Calu3 (cell line): ENCODE measurements around the gene P2RY6. TPM values are rescaled to one million over a fixed set of nuclear protein-coding genes. Genes with fewer than 3 reads are reported as not detected.
A peak's percentile ranks its signal among the peaks of the same experiment; 100 is the strongest.

Experiments
- BruUV-seq: library from RNA; stranded (reverse); fragments of 400-500 nt; replicated peaks from 2 replicates; lab custom pipeline; 2021; lab: Mats Ljungman, UMichigan
- CTCF ChIA-PET: fragments of 300-600 bp; sonication (Branson Sonifier 250); formaldehyde crosslinking; loops from one replicate; lab custom pipeline; 2022; ENCODE audit warnings: antibody characterized with exemption; lab: Charles Lee
- DNase-seq: peaks from one replicate; pipeline ENCODE4 v3.0.0; 2022
- H3K27ac Mint-ChIP-seq: one replicate; pipeline ENCODE4 v1.8.0; 2022; ENCODE audit warnings: mixed read lengths; ENCODE audit not compliant: unreplicated experiment
- H3K27me3 Mint-ChIP-seq: one replicate; pipeline ENCODE4 v1.8.0; 2022; ENCODE audit warnings: mixed read lengths; ENCODE audit not compliant: unreplicated experiment
- H3K36me3 Mint-ChIP-seq: one replicate; pipeline ENCODE4 v1.8.0; 2022; ENCODE audit warnings: mild to moderate bottlenecking, moderate library complexity, mixed read lengths; ENCODE audit not compliant: insufficient read depth, unreplicated experiment
- H3K4me1 Mint-ChIP-seq: one replicate; pipeline ENCODE4 v1.8.0; 2022; ENCODE audit warnings: mild to moderate bottlenecking, low read depth, mixed read lengths; ENCODE audit not compliant: unreplicated experiment
- H3K4me3 Mint-ChIP-seq: one replicate; pipeline ENCODE4 v1.8.0; 2022; ENCODE audit warnings: mild to moderate bottlenecking, low read depth, moderate library complexity, mixed read lengths; ENCODE audit not compliant: unreplicated experiment
- H3K9me3 Mint-ChIP-seq: one replicate; pipeline ENCODE4 v1.8.0; 2022; ENCODE audit warnings: low read depth, mixed read lengths; ENCODE audit not compliant: unreplicated experiment
- intact Hi-C: fragments of 100-400 bp; cut with micrococcal nuclease; formaldehyde crosslinking; loops from one replicate; pipeline ENCODE4 v1.10.0; 2022; ENCODE audit not compliant: unreplicated experiment
- total RNA-seq: library from RNA; stranded (reverse); gene quantifications from 2 replicates; pipeline ENCODE4 v1.2.3, GENCODE V29; 2022
- TF ChIP-seq, protein P1 (sequence below): fragments of 200-600 bp; IDR thresholded peaks from one replicate; pipeline ENCODE4 v1.8.0; 2022; ENCODE audit warnings: antibody characterized with exemption; ENCODE audit not compliant: unreplicated experiment

Gene P2RY6
- total RNA-seq, 1 experiment from 2014 or later: not detected

DNA sequence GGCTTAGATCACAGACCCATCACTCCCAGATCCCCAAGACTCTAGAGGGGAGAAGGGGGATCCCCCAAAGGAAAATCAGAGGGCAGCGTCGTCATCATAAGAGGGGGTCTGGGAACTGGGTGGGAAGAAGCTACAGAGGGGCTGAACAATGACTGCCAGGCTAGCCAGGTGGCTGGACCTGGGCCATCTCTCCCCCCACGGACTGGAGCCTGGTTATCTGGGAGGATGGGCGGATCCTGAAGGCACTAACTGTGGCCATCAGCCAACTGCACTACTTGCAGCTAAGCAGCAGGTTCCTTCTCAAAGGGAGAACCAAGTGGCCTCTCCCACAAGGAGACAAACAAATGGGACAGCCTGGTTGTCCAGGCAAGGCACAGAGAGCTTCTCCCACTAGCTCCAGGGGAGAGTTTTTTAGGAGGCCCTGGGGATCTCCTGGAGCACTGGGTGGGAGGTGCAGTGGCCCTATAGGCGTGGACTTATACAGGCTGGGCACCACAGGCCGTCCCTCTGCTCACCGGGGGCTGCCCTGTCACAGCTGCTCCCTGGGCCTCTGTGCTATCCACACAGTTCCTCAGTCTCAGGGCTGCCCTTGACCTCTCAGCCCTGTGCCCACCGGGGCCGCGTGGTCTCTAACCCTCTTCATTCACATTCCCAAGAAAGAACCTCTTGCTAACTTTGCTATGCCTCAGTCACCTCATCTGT, 15.4 kb downstream of the P2RY6 start:
- TF ChIP-seq, protein P1, sequence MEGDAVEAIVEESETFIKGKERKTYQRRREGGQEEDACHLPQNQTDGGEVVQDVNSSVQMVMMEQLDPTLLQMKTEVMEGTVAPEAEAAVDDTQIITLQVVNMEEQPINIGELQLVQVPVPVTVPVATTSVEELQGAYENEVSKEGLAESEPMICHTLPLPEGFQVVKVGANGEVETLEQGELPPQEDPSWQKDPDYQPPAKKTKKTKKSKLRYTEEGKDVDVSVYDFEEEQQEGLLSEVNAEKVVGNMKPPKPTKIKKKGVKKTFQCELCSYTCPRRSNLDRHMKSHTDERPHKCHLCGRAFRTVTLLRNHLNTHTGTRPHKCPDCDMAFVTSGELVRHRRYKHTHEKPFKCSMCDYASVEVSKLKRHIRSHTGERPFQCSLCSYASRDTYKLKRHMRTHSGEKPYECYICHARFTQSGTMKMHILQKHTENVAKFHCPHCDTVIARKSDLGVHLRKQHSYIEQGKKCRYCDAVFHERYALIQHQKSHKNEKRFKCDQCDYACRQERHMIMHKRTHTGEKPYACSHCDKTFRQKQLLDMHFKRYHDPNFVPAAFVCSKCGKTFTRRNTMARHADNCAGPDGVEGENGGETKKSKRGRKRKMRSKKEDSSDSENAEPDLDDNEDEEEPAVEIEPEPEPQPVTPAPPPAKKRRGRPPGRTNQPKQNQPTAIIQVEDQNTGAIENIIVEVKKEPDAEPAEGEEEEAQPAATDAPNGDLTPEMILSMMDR: no peak
- Mint-ChIP-seq H3K27ac (no peak overlapping the region), H3K4me1 (peaks cover 10% of the 10 kb centered on the region), H3K36me3 (peaks cover 6% of the 10 kb centered on the region), H3K9me3 (no peaks in the 10 kb centered on the region), H3K4me3 (no peak overlapping the region), H3K27me3 (peaks cover 29% of the 10 kb centered on the region)
- intact Hi-C loops: no loop called here
- BruUV-seq: no TSS peak
- no peak for DNase-seq
- CTCF ChIA-PET: interaction anchor here (0.5 to 1.9 kb wide), 2 partner anchors 48 to 437 kb away, joined by 4 to 5 read pairs; no protein-coding TSS in a partner anchor

DNA sequence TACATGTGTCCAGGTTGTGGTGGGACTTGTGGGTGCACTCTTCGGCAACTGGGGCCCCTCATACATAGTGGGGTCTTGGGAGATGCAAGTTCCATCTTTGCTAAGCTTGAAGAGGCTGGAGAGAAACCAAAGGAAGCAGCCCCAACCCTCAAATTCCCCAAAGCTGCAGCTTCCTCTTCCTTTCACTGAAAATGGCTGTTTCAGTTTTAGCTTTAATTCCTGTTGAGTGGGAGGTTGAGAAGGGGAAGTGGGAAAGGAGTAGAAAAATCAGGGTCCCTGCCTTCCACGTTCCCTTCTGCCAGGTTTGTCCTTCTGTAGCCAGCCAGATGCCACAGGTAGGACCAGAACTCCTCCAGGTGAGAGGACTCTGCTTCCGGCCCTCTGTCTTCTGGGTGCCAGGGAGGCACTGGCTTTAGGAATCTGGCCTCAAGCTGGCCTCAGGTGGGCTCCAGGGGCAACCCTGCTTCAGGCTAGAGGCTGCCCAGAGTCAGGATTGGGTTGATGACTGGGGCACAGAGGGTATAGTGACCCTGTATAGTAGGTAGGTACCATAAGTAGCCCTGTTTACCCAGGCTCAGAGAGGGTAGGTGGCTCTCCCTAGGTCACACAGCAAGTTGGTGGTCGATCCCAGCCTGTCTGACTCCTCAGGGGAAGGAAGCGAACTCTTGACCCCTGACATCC, 16.2 kb downstream of the P2RY6 start:
- Mint-ChIP-seq H3K36me3 (peaks cover 6% of the 10 kb centered on the region), H3K4me1 (peaks cover 10% of the 10 kb centered on the region), H3K27ac (no peak overlapping the region), H3K4me3 (no peak overlapping the region), H3K9me3 (no peaks in the 10 kb centered on the region), H3K27me3 (peaks cover 30% of the 10 kb centered on the region)
- TF ChIP-seq, protein P1: no peak
- intact Hi-C loops: no loop called here
- CTCF ChIA-PET: interaction anchor here (0.5 to 1.9 kb wide), 8 partner anchors 12 to 604 kb away, joined by 3 to 5 read pairs (median 4); no protein-coding TSS in a partner anchor
- no TSS peak for BruUV-seq
- DNase-seq: no peak

DNA sequence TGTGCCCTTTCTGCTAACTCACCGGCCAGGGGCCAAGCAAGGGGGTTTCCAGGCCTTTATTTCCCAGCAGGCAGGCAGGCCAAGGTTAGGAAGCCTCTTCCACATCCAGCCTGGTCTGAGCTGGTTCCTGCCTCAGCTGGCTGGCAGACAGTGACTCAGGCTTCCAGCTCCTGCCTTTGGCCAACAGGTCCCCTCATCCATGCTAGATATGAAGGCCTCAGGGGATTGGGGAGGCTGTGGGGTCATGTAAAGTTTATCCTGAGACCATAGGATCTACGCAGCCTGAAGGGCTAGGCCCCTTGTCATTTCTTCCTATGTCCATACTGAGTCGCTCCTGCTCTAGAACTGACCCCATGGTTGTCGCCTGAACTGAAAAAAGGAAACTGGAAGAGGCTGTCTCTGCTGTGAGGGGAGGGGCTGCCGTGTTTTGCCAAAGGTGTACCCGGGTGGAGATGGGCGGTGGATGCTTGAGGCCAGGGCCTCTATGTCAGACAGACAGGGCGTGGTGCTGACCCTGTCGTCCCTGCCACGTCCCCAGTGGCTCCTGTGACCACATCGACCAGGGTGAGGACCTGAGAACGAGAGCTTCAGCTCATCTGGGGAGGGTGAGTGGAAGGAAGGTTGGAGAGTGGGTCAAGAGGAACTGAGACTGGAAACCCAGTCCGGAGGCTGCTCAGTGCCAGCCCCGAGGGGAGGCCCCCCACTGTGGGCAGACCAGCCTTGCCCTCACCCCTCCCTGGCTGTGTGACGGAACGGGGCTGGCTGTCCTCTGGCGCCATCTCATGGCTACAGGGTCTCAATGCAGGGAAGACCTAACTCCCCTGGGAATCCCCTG, 17.0 kb downstream of the P2RY6 start:
- Mint-ChIP-seq H3K27me3 (peaks cover 30% of the 10 kb centered on the region), H3K9me3 (no peaks in the 10 kb centered on the region), H3K27ac (peak overlapping the region; percentile 78), H3K4me3 (peak overlapping the region; percentile 53), H3K4me1 (peaks cover 10% of the 10 kb centered on the region), H3K36me3 (peaks cover 6% of the 10 kb centered on the region)
- TF ChIP-seq, protein P1: peak; percentile 82
- peak; percentile 77 for DNase-seq
- BruUV-seq: no TSS peak
- CTCF ChIA-PET: interaction anchor here (0.6 to 1.9 kb wide), 10 partner anchors 11 to 605 kb away, joined by 3 to 5 read pairs (median 4); no protein-coding TSS in a partner anchor
- intact Hi-C loops: no loop called here

DNA sequence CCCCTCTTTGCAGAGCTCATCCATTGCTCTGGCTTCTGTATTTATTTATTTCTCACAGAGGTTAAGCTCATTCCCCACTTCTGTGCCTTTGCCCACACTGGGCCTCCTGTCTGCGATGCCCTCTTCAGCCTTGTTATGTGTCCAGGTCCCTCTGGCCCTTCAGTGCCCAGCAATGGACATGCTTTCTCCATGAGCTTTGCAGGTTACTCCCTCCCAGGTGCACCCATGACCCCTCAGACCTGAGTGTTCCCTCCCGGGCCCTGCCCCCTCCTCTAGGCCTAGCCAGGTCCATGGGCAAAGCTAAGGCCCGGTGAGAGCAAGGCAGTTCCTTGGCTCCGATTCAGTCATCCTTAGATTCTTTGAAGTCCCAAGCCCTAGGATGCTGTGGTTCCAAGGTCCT, 18.4 kb downstream of the P2RY6 start:
- peaks cover 6% of the 10 kb centered on the region for H3K36me3 Mint-ChIP-seq
- CTCF ChIA-PET: interaction anchor here (1.2 to 1.4 kb wide), 2 partner anchors 44 to 366 kb away, joined by 4 to 5 read pairs; no protein-coding TSS in a partner anchor
- peaks cover 34% of the 10 kb centered on the region for H3K27me3 Mint-ChIP-seq
- no peak for DNase-seq
- H3K4me1 Mint-ChIP-seq: peaks cover 10% of the 10 kb centered on the region
- no peak overlapping the region for H3K27ac Mint-ChIP-seq
- H3K9me3 Mint-ChIP-seq: no peaks in the 10 kb centered on the region
- intact Hi-C loops: no loop called here
- TF ChIP-seq, protein P1: no peak
- no TSS peak for BruUV-seq
- no peak overlapping the region for H3K4me3 Mint-ChIP-seq
